GM21825 (cell line): ENCODE data around the gene DGKZ.
"Not testable (repeated sequence)": the region's sequence is repeated elsewhere in the genome, so short reads cannot be mapped to it uniquely, and the experiment has no call there.

Experiments
- ATAC-seq: cut with Tn5 transposase; IDR thresholded peaks from one replicate; pipeline ENCODE4 v1.9.1; 2021; ENCODE audit warnings: mild to moderate bottlenecking, moderate library complexity; ENCODE audit not compliant: unreplicated experiment

DGKZ gene, protein sequence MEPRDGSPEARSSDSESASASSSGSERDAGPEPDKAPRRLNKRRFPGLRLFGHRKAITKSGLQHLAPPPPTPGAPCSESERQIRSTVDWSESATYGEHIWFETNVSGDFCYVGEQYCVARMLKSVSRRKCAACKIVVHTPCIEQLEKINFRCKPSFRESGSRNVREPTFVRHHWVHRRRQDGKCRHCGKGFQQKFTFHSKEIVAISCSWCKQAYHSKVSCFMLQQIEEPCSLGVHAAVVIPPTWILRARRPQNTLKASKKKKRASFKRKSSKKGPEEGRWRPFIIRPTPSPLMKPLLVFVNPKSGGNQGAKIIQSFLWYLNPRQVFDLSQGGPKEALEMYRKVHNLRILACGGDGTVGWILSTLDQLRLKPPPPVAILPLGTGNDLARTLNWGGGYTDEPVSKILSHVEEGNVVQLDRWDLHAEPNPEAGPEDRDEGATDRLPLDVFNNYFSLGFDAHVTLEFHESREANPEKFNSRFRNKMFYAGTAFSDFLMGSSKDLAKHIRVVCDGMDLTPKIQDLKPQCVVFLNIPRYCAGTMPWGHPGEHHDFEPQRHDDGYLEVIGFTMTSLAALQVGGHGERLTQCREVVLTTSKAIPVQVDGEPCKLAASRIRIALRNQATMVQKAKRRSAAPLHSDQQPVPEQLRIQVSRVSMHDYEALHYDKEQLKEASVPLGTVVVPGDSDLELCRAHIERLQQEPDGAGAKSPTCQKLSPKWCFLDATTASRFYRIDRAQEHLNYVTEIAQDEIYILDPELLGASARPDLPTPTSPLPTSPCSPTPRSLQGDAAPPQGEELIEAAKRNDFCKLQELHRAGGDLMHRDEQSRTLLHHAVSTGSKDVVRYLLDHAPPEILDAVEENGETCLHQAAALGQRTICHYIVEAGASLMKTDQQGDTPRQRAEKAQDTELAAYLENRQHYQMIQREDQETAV

DNA sequence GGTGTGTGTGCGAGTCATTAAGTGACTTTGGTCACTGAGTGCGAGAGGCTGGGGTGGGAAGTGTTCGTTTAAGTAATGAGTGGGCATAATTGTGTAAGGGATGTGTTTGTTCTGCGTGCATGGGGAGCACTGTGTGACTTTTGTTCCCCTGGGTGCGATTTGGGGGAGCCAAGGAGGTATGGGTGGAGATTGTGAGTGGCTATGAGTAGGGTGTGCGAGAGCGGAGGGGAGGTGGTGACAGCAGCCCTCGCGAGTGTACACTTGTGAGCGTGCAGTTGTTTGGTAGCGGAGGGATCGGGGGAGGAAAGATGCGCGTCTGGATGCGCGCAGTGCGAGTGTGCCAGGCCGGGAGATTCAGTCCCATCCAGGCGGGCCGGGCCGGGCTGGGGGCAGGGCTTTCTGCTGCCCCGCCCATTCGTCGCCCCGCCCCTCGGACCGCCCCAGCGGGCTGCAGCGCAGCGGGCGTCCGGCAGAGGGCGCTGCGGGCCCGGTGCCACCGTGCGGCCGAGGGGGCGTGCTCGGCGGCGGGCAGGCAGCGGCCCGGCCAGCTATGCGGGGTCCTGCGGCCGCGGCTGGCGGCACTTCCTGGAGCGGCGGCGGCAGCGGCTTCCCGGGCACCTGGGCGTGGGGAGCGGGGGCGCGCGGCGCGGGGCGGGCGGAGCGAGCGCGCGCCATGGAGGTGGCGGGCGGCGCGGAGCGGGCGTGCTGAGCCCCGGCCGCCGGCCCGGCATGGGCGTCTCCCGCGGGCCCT is at the start of gene DGKZ:
Gene DGKZ, plus strand, starts transcription at position 578 of the 751 bp plus-strand sequence. CDS start 197 bp downstream, outside the sequence.
- ATAC-seq, result peak; percentile 66

DNA sequence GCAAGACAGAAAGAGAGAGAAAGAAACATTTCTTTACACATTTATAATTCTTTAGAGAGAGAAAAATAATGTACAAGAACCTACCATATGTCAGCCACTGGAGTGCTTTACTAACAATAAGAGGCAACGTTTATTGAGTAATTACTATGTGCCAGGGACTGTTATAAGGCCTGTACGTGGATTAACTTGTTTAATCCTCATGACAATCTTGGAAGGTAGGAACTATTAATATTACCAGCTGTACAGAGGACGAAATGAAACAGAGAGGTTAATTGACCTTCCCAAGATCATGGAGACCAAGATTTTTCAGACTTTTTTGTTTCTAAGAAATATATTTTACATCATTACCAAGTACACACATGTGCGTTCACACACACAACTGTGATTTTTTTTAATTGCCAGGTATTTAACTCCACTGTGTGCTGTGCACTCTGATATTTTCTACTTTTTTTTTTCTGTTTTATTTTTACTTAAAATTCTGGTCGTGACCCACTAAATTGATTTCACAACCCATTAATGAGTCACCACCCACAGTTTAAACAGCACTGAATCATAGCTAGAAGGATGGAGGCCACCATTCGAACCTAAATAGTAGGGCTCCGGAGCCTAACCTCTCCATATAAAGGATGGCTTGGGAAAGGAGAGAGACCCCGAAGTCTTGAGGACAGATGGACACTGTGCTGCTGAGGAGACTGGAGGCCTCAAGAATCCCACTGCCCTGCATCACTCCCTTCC is 48.4 kb upstream of the DGKZ start:
- ATAC-seq, result no peak

DNA sequence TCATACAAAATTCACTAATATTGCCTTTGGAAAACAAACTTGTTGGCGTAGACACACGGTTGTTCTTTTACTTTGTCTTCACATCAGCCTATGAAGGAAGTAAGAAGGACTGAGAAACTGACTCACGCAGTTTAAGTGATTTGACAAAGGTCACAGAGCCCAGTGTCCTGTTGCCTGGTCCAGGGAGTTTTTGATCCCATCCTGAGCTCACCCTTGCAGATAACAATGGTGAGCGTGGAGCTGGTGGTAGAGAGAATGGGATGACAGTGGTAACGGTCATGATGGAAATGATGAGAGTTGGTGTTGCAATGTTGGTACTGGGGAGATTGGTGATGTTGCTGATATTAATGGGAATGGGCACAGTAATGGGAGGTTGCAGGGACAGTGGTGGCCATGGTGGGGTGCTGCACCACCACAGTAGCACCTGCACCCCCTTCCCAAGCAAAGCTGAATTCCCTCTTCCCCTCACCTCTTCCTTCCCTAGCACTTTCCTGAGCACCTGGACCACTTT is 47.8 kb upstream of the DGKZ start:
- no peak for ATAC-seq

DNA sequence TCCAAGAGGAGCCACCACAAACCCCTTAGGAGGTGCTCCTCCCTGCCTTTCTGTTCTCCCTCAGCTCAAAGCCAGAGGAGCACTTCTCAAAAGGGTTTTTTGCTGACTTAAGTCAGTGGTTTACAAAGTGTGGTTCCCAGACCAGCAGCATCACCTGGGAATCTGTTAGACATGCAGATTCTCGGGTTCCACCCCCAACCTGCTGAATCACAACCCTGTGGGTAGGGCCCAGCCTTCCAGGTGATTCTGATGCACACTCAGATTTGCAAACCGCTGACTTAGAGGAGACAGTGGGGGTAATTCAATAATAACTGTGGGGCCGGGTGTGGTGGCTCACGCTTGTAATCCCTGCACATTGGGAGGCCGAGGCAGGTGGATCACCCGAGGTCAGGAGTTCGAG is 47.0 kb upstream of the DGKZ start:
- no peak for ATAC-seq

DNA sequence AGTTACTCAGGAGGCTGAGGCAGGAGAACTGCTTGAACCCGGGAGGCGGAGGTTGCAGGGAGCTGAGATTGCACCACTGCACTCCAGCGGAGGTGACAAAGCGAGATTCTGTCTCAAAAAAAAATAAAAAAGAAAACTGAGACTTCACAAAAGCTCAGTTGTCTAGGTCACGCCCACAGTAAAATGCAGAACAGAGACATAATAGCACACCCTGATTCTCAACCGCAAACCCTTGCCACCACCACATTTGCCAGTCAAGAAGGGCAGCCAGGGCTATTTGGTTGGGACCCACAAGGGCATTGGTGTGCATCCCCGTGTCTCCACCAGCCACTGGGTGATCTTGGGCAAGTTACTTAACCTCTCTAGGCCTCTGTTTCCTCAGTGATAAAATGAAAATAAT is 44.4 kb upstream of the DGKZ start:
- ATAC-seq, result peak; percentile 78

DNA sequence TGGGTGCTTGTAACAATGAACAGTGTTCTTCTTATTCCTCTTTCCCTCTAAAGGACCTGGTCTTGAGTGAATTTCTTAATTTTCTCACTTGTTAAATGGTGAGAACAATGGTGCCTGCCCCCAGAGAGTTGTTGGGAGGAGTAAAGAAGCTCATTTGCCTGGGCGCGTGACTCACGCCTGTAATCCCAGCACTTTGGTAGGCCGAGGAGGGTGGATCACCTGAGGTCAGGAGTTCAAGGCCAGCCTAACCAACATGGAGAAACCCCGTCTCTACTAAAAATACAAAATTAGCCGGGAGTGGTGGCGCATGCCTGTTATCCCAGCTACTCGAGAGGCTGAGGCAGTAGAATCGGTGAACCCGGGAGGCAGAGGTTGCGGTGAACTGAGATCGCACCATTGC is 43.2 kb upstream of the DGKZ start:
- not testable (repeated sequence) for ATAC-seq

DNA sequence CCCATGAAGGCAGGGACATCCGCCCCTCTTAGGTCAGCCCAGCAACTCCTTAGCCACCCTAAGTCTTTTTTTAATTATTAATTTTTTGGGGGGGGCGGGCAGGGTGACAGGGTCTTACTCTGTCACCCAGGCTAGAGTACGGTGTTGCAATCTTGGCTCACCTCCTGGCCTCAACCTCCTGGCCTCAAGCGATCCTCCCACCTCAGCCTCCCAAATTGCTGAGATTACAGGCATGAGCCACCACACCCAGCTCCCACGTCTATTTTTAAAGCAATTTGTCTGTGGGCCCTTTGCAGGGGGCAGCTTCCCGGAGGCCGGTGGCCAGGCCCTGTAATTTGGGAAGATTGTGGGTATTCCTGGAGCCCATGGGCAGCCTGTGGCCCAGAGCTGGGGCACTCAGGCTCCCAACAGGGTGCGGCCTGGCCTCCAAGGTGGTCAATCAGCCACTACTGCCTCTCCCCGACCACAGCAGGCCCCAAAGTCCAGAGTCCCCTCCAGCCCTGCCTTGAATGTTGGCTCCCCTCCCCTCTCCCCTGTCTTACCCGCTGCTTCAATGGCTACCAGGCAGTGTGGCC is 42.6 kb upstream of the DGKZ start:
- no peak for ATAC-seq

DNA sequence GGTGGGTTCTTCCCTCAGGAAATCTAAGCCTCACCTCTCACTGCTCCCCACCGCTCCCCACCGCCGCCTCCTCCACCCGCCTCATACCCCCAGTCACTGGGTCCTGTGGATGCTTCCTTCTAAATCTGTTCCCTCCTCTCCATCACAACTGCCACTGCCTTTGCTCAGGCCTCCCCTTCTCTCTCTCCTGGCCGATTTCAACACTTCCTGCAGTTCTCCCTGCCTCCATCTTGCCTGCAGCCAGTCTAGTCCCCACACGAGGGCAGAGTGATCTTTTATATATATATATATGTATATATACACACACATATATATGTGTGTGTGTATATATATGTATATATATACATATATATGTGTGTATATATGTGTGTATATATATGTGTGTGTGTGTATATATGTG is 42.0 kb upstream of the DGKZ start:
- no peak for ATAC-seq

DNA sequence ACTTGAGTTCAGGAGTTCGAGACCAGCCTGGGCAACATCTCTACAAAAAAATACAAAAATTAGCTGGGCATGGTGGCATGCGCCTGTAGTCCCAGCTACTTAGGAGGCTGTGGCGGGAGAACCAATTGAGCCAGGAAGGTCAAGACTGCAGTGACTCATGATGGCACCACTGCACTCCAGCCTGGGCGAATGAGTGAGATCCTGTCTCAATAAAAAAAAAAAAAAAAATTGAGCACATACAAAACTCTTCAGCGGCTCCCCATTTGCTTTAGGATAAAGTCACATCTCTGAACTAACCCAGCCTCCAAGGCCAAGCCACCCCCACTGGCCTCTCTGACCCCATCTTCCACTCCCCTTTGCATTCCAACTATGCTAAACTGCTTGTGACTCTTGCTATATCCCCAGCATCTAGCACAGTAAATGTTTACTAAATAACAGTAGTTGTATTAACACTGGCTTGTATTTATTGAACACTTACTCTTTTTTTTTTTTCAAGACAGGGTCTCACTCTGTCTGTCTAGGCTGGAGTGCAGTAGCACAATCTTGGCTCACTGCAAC is 40.9 kb upstream of the DGKZ start:
- no peak for ATAC-seq

DNA sequence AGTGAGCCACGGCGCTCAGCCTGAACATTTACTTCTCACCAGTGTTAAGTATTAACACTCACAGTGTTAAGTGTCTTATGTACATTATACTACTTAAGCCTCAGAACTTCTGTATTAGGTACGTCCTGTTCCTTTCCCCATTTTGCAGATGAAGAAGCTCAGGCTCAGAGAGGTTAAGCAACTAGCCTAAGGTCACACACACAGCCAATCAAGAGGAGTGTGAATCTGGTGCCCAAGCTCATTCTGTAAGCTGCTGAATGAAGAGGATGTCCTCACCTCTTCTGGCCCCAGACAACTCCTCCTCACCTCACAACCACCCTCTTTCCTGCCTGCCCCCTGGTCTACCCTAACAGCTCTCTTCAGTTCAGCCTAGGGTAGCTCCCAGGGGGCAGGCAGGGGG is 39.9 kb upstream of the DGKZ start:
- no peak for ATAC-seq

DNA sequence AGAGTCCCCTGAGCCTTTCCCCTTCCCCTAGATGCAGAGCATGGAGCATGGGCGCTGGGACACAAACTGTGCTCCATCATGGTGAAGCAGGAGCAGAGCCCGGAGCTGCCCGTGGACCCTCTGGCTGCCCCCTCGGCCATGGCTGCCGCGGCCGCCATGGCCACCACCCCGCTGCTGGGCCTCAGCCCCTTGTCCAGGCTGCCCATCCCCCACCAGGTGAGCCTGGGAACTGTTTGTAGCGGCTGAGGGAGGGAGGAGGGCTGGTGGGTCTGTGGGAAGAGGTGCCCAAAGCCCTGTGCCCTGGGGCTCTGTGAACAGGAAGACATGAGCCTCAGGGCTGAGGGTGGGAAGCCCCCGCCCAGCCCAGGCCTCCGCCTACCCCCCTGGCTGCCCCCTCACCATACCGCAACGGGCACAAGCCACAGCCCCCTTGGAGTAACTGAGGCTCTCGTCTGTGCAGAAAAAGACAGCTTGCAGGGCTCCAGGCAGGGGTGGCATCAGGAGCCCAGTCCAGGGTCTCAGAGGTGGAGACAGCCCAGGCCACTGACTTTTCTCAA is 39.4 kb upstream of the DGKZ start:
- no peak for ATAC-seq

DNA sequence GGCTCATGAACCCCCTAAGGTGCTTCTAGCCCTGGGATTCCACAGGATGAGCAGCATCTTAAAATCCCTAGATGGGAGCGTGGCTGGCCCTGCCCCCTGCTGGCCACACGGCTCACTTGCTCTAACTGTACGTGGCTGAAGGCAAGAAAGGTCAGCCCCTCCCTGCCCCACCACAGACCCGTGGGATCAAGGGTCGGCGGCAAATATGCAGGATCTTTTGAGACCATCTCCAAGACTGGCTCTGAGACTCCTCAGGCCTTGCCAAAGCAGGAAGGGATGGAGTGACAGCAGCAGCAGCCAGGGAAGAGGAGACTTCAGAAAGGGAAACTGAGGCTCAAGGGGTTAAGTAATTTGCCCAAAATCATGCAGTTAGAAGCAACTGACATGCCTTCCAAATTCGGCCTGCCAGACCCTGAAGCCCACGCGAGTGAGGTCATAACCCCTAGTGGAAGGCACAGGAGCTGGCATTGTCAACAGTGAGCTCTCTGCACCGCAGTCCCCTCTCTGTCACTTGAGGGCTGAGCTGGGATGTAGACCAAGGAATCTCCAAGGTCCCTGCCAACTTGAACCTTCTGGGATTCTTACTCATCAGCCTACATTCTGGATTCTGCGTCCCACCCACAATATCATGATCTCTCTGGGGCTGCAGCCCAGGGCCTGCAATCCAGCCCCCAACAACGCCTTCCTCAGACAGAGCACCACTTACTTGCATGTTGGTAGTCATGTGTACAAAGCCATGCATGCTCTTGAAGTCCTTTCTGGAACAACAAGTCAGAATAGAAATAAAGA is 38.4 kb upstream of the DGKZ start:
- ATAC-seq, result peak; percentile 63

DNA sequence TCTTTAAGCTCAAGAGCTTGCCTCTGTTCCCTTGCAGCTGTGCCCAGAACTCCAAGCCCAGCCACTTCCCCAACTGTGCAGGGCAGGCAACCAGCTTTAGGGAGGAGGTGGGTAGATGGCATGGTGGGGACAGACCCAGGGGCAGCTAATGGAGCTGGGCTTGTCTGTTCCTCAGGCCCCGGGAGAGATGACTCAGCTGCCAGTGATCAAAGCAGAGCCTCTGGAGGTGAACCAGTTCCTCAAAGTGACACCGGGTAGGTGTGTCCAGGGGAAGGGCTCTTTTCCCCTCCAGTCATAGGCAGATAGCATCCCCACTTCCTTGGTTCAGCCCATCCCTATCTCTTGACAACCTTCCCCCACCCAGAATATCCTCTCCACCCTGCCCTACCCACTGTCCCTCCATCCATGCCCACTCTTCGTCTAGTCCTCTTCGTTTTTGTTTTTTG is 37.4 kb upstream of the DGKZ start:
- peak; percentile 51 for ATAC-seq

DNA sequence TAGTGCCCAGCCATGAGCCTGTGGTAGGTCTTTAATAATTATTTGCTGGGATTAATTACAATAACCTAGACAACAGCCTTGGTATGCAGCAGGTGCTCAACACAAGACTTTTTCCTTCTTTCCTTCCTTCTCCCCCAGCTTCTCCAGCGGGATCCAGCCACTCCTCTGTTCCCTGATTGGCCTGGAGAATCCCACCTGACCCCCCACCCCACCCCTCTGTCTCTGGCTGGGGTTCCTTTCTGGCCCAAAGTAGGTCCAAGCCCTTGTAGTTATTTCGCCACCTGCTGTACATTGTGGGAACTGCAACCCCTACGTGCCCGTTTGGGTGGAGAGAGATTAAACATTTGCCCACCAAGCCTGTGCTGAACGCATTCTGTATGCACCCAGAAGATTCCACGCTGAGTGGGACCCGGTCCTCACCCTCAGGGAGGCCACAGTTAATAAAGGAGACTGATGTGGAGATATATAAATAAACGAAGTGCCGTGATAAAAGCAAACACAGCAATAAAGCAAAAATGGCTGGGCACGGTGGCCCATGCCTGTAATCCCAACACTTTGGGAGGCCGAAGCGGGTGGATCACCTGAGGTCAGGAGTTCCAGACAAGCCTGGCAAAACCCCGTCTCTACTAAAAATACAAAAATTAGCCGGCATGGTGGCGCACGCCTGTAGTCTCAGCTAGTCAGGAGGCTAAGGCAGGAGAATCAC is 32.1 kb upstream of the DGKZ start:
- ATAC-seq, result no peak

DNA sequence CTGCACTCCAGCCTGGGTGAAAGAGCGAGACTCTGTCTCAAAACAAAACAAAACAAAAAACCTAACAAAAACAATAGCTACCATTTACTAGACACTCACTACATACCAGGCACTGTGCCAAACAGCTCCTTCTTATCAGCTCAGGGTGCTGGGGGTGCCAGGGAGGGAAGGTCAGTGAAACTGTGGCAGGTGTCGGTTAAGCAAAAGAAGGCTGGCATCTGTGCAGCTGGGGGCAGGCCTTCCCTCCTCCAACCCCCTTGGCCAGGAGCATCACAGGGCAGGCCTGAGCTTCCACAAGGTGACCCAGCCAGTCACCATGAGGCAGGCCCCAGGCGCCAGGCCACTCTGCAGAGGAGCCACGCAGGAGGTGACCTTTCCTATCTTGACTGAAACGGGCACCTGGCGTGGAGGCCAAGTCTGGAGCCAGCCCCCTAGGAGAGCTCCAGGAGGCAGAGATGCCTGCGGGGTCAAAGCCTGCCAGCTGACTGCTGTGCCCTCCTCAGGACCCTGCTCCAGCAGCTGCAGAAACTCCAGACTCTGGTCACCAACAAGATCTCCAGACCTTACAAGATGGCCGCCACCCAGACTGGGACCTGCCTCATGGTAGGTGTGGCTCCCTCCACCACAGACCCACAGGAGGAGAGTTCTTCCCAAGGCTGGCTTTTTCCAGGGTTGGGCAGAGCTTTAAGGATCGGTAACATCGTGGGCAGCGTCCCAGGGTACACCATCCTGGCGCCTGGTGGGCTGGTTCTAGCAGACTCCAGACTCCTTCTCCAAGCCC is 31.3 kb upstream of the DGKZ start:
- ATAC-seq, result no peak

DNA sequence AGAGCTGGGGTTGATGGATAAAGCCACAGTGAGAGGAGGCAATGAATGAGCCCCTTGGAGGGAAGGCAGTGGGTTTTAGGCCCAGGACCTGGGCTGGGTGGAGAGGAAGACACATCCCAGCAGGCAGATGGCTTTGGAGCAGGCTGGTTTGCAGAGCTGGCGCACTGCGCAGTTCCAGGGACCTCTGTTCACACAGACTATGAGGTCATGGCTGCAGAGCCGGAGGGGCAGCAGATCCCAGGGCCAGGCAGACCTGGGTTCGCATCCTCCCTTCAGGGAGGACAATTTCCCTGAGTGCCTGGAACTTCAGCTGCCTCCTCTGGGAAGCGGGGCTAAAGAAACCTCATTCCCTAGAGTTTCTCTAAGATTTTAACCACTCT is 28.2 kb upstream of the DGKZ start:
- ATAC-seq, result no peak

DNA sequence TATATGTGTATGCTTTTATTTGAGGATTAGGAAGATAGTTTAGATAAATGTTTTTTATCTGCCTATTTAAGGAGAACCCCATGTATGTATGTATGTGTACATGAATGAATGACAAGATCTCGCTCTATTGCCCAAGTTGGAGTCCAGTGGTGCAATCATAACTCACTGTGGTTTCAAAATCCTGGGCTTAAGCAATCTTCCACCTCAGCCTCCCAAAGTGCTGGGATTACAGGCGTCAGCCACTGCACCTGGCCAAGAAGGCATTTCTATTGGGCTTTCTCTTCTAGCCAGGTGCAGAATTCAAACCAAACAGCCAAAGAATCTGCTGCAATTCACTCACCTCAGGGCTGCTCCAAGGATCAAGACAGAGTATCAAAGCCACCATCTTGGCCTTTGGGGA is 25.5 kb upstream of the DGKZ start:
- no peak for ATAC-seq
